Caco-2 (cell line): Measurements from ENCODE around the gene LHX5. TPM values are rescaled to one million over a fixed set of nuclear protein-coding genes. Genes with fewer than 3 reads are reported as not detected.

Source experiments
- BruUV-seq: library from RNA; stranded (reverse); fragments of 400-500 nt; replicated peaks from 2 replicates; lab custom pipeline; 2021; lab: Mats Ljungman, UMichigan
- CTCF ChIA-PET: fragments of 300-600 bp; sonication (Branson Sonifier 250); formaldehyde crosslinking; loops from one replicate; lab custom pipeline; 2022; ENCODE audit warnings: antibody characterized with exemption; lab: Charles Lee
- POLR2A ChIA-PET: fragments of 300-600 bp; sonication (Branson Sonifier 250); formaldehyde crosslinking; loops from one replicate; lab custom pipeline; 2022; ENCODE audit warnings: antibody characterized with exemption; lab: Charles Lee
- DNase-seq, 2 experiments: peaks; one replicate each; pipeline versions ENCODE4 v3.0.0 to v3.0.0-alpha.2; 2020 to 2022
- H3K27me3 ChIP-seq: replicated peaks from 2 replicates; pipeline ENCODE4 v1.6.0; 2011; ENCODE audit warnings: low read length; ENCODE audit not compliant: control insufficient read depth, insufficient read depth
- H3K36me3 ChIP-seq: 2 replicates; pipeline ENCODE4 v1.5.1; 2011; ENCODE audit warnings: low read length; ENCODE audit not compliant: control insufficient read depth, insufficient read depth
- H3K4me1 ChIP-seq: fragments of 250-450 bp; sonication (Bioruptor Pico); 2 replicates; pipeline ENCODE4 v1.5.1; 2020; ENCODE audit warnings: mild to moderate bottlenecking
- H3K4me3 ChIP-seq: 2 replicates; pipeline ENCODE4 v1.5.1; 2011; ENCODE audit warnings: low read depth, mild to moderate bottlenecking, control low read depth, low read length
- H3K9me3 ChIP-seq: fragments of 250-450 bp; sonication (Bioruptor Pico); 2 replicates; pipeline ENCODE4 v1.5.1; 2020; ENCODE audit warnings: mild to moderate bottlenecking, moderate library complexity
- H3K27ac Mint-ChIP-seq: one replicate; pipeline ENCODE4 v1.8.0; 2022; ENCODE audit warnings: mixed read lengths; ENCODE audit not compliant: unreplicated experiment
- H3K27me3 Mint-ChIP-seq: one replicate; pipeline ENCODE4 v1.8.0; 2022; ENCODE audit warnings: mixed read lengths; ENCODE audit not compliant: insufficient read depth, unreplicated experiment
- H3K36me3 Mint-ChIP-seq: one replicate; pipeline ENCODE4 v1.8.0; 2022; ENCODE audit warnings: mild to moderate bottlenecking, mixed read lengths; ENCODE audit not compliant: insufficient read depth, unreplicated experiment
- H3K4me1 Mint-ChIP-seq: one replicate; pipeline ENCODE4 v1.8.0; 2022; ENCODE audit warnings: low read depth, mixed read lengths; ENCODE audit not compliant: unreplicated experiment
- H3K4me3 Mint-ChIP-seq: one replicate; pipeline ENCODE4 v1.8.0; 2022; ENCODE audit warnings: mild to moderate bottlenecking, moderate library complexity, mixed read lengths; ENCODE audit not compliant: unreplicated experiment
- H3K9me3 Mint-ChIP-seq: one replicate; pipeline ENCODE4 v1.8.0; 2022; ENCODE audit warnings: mixed read lengths; ENCODE audit not compliant: unreplicated experiment
- intact Hi-C: fragments of 100-400 bp; cut with micrococcal nuclease; formaldehyde crosslinking; loops from one replicate; pipeline ENCODE4 v1.10.0; 2022; ENCODE audit not compliant: unreplicated experiment
- total RNA-seq: library from RNA; stranded (reverse); gene quantifications from 2 replicates; pipeline ENCODE4 v1.2.3, GENCODE V29; 2022
- TF ChIP-seq, protein P1 (sequence below), 2 experiments: fragments of 200-600 bp in 1 of 2; IDR thresholded peaks; 1 replicate in 1 of 2; 2 replicates in 1 of 2; pipeline versions ENCODE4 v1.5.1 to v1.8.0; 2011 to 2022; ENCODE audit warnings: antibody characterized with exemption in 1 of 2, control low read depth in 1 of 2, inconsistent platforms in 1 of 2, low read depth in 1 of 2, low read length in 1 of 2, mild to moderate bottlenecking in 1 of 2, moderate library complexity in 1 of 2; ENCODE audit not compliant: insufficient read depth in 1 of 2, severe bottlenecking in 1 of 2, unreplicated experiment in 1 of 2

LHX5 gene
- total RNA-seq, 1 experiment from 2014 or later = 0.25 TPM

DNA sequence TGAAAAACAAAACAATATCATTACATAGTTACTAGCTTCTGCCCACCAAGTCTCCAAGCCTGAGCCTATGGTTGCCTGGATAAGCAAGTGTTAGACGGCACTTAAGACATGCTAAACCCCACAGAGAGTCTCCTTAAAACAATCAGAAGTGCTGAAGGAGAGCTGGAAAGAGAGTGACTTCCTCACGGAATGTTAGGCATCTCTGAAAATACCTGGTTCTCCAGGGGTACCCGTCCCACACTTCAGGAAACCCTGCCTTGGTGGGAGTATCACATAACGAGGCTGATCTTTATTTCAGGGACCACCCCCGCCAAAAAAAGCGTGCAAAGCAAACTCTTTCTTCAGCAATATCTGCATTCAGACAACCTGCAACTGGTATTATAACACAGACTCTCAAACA, 18.3 kb downstream of the LHX5 start:
- TF ChIP-seq, protein P1, sequence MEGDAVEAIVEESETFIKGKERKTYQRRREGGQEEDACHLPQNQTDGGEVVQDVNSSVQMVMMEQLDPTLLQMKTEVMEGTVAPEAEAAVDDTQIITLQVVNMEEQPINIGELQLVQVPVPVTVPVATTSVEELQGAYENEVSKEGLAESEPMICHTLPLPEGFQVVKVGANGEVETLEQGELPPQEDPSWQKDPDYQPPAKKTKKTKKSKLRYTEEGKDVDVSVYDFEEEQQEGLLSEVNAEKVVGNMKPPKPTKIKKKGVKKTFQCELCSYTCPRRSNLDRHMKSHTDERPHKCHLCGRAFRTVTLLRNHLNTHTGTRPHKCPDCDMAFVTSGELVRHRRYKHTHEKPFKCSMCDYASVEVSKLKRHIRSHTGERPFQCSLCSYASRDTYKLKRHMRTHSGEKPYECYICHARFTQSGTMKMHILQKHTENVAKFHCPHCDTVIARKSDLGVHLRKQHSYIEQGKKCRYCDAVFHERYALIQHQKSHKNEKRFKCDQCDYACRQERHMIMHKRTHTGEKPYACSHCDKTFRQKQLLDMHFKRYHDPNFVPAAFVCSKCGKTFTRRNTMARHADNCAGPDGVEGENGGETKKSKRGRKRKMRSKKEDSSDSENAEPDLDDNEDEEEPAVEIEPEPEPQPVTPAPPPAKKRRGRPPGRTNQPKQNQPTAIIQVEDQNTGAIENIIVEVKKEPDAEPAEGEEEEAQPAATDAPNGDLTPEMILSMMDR (IDR thresholded peaks at IDR 0.05; ENCODE audit: insufficient read depth in 1 of 2, low read depth in 1 of 2, low read length in 1 of 2, severe bottlenecking in 1 of 2, unreplicated experiment in 1 of 2) = no peak
- CTCF ChIA-PET = no interaction called here
- peaks cover 10% of the 10 kb centered on the region for H3K27me3 Mint-ChIP-seq

GRCh38 chr12:113452458-113452857, 19.2 kb downstream of the LHX5 start:
- TF ChIP-seq, protein P1 (IDR thresholded peaks at IDR 0.05; ENCODE audit: insufficient read depth in 1 of 2, low read depth in 1 of 2, low read length in 1 of 2, severe bottlenecking in 1 of 2, unreplicated experiment in 1 of 2) = no peak
- Mint-ChIP-seq H3K4me1 (no peaks in the 10 kb centered on the region), H3K27me3 (peaks cover 8% of the 10 kb centered on the region), H3K27ac (no peak overlapping the region), H3K4me3 (no peak overlapping the region), H3K9me3 (no peaks in the 10 kb centered on the region), H3K36me3 (no peaks in the 10 kb centered on the region)
- no peaks in the 10 kb centered on the region for H3K36me3 ChIP-seq
- no peaks in the 10 kb centered on the region; the same call in 1 of the 2 replicates for H3K27me3 ChIP-seq
- ChIA-PET CTCF (interaction anchor here (0.6 kb wide), 1 partner anchor 85 kb away, joined by 3 read pairs; no protein-coding TSS in a partner anchor), POLR2A (interaction anchor here (0.6 kb wide), 1 partner anchor 511 kb away, joined by 3 read pairs; no protein-coding TSS in a partner anchor)
- no peaks in the 10 kb centered on the region for H3K9me3 ChIP-seq
- no TSS peak for BruUV-seq
- intact Hi-C loops = no loop called here
- H3K4me3 ChIP-seq = no peak overlapping the region
- no peak for DNase-seq
- H3K4me1 ChIP-seq = no peaks in the 10 kb centered on the region

More for the DNA sequence above, 18.3 kb downstream of the LHX5 start:
- intact Hi-C loops = no loop called here
- Mint-ChIP-seq H3K4me3 (no peak overlapping the region), H3K27ac (no peak overlapping the region), H3K4me1 (no peaks in the 10 kb centered on the region), H3K36me3 (no peaks in the 10 kb centered on the region), H3K9me3 (no peaks in the 10 kb centered on the region)
- Histone ChIP-seq H3K4me1 (no peaks in the 10 kb centered on the region), H3K27me3 (no peaks in the 10 kb centered on the region; the same call in 1 of the 2 replicates), H3K36me3 (no peaks in the 10 kb centered on the region), H3K9me3 (no peaks in the 10 kb centered on the region), H3K4me3 (no peak overlapping the region)
- POLR2A ChIA-PET = no interaction called here
- no TSS peak for BruUV-seq
- no peak for DNase-seq

DNA sequence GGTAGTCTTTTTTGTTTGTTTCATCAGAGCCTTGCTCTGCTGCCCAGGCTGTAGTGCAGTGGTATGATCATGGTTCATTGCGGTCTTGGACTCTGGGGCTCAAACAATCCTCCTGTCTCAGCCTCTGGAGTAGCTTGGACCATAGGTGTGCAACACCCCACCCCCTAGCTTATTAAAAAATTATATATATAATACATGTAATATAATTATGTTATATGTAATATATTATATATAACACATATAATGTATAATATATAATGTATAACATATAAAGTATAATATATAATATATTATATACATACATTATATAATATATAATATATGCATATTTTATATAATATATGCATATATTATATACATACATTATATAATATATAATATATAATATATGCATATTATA, 21.8 kb downstream of the LHX5 start:
- intact Hi-C loops = no loop called here
- TF ChIP-seq, protein P1 (IDR thresholded peaks at IDR 0.05; ENCODE audit: insufficient read depth in 1 of 2, low read depth in 1 of 2, low read length in 1 of 2, severe bottlenecking in 1 of 2, unreplicated experiment in 1 of 2) = no peak
- Histone ChIP-seq H3K9me3 (no peaks in the 10 kb centered on the region), H3K36me3 (no peaks in the 10 kb centered on the region), H3K27me3 (no peaks in the 10 kb centered on the region; the same call in 1 of the 2 replicates), H3K4me1 (no peaks in the 10 kb centered on the region), H3K4me3 (no peak overlapping the region)
- BruUV-seq = no TSS peak
- ChIA-PET CTCF (no interaction called here), POLR2A (no interaction called here)
- no peak for DNase-seq
- Mint-ChIP-seq H3K9me3 (no peaks in the 10 kb centered on the region), H3K36me3 (no peaks in the 10 kb centered on the region), H3K27ac (no peak overlapping the region), H3K4me1 (no peaks in the 10 kb centered on the region), H3K4me3 (no peak overlapping the region), H3K27me3 (peaks cover 4% of the 10 kb centered on the region)
